HG03066 (cell line): ENCODE results near the gene ENOX1.
"Not testable (repeated sequence)": the region's sequence is repeated elsewhere in the genome, so short reads cannot be mapped to it uniquely, and the experiment has no call there.

Source experiments
- ATAC-seq: cut with Tn5 transposase; IDR thresholded peaks from one replicate; pipeline ENCODE4 v1.9.1; 2021; ENCODE audit warnings: low read depth; ENCODE audit not compliant: unreplicated experiment

Gene ENOX1

DNA sequence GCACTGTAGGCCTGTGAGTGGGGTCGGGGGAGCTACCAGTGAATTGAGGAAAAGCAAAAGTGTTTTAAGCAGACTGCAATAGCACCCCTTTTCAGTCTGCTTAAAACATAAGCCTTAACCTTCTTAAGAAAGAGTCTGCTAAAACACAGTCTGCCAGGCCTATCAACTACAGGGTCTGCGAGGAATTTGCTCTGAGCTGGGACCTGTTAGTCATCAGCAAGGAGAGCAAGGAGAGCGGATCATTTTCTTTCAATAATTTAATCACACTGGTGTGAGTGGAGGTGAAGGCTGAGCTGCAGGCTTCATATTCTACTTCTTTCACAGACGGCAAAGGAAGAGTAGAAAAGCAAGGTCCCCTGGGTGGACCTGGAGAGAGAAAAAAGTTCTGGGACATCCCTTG, 342.7 kb downstream of the ENOX1 start:
- no peak for ATAC-seq

DNA sequence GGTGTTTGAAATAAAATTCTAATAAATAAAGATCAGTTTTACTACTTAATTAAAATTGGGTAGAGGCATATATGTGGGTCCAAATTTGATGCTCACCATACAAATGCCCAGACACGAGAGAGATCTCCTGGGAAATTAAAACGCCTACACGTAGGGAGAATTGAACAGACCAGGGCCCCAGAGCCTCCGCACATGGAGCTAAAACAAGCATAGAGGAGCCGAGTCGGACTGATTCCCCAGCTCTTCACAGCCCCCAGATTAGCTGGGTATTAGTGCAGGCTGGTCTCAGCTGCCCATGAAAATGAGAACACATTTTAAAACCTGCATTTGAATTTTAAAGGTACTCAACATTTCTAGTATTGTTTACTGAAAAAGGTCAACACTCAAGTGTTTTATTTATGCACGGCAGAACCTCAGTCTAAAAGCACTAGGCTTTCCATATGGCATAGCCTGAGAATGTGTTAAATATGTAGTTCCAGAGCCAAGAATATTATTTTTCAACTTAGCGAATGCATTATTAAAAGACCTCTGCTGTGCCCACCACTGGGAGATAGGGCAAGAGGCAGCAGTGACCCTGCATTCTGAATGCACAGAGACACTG, 344.8 kb downstream of the ENOX1 start:
- no peak for ATAC-seq

DNA sequence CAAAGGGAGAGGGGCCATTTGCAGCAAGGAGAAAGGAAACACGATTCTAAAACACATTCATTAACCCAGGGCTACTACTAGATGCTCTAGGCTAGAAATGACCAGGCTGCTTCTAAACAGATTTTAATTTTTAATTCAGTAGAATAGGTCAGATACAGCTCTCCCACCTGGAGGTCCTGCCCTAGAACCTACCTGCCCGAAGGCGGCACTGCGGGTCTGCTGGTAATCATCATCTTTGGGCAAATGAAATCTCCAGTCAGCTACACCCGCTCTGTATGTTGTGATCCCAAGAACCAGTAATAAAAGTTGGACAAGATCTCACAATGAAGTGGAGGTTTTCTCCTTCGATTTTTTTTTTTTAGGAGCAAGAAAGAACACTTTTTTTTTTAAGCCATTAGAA, 345.3 kb downstream of the ENOX1 start:
- ATAC-seq: no peak

DNA sequence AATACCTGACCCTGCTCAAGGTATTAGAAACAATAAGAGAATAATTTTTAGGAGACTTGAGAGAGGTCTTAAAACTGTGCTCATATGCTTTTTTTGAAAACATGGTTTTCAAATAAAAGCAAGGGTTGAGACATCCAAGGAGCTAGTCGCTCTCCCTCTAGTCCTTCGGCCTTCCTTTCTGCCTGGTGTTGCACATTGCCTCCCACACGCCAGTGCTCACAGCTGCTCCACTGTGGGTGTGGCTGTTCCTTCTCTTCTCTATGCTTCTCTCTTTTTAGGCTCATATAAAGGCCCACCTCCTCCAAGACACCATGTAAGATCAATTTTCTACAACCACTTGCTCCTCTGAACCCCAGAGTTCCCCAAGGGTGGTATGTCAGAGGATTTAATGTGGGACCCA, 352.6 kb downstream of the ENOX1 start:
- ATAC-seq: no peak

GRCh38 chr13:43433691-43434141, 353.1 kb downstream of the ENOX1 start:
- ATAC-seq: no peak

- no peak for ATAC-seq
These were observed 353.8 kb downstream of the ENOX1 start for GRCh38 chr13:43432958-43433357.

- ATAC-seq: no peak
These were observed 354.9 kb downstream of the ENOX1 start for GRCh38 chr13:43431841-43432240.

DNA sequence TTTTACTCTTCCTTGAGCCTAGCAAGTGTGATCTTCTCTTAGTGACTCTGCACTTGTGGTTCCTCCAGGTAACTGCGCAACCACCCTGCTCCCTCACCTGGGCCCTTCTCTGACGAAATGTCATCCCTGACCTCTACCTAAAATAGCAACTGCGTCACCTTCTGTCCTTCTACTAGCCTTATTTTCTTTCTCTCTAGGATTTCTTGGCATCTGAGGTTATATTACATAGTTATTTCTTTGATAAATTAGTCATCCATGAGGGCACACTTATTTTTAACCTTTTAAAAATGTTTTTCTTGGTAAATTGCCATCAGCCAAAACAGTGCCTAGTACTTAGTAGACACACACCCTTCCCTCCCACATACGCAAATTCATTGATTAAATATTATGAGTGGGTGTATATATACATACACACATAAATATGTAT, 355.5 kb downstream of the ENOX1 start:
- no peak for ATAC-seq

DNA sequence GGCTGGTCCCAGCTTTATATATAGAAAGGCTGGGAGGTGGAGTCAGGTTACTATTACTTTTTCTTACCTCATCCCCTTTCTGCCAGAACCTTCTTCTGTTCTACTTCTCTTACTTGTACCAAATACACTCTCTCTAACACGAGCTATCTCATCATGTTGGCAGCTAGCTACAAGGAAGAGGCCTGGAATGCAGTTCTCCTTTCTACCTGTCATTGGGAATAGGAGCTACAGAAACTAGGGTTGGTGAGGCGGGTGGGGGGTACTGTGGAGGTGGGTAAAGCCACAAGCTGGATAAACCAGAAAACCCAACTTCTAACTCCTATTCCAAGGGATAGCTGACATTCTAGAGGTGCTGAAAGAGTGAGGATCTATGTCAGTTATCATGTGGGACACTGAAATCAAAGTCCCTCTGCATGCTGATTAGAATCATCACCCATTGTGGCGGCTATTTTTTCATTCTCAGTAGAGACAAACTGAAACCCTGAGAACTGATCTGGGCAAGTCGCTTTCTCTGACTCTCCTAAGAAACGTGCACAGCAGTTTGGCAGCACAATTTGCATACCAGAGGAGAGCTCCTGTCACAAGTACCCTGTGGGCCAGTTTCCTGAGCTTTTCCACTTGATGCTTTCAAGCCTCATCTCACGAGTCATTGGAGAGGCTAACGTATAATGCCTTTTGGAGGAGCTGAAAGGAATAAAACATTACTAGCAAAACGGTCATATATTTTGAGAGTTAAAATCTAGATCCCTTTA, 358.1 kb downstream of the ENOX1 start:
- ATAC-seq: no peak

DNA sequence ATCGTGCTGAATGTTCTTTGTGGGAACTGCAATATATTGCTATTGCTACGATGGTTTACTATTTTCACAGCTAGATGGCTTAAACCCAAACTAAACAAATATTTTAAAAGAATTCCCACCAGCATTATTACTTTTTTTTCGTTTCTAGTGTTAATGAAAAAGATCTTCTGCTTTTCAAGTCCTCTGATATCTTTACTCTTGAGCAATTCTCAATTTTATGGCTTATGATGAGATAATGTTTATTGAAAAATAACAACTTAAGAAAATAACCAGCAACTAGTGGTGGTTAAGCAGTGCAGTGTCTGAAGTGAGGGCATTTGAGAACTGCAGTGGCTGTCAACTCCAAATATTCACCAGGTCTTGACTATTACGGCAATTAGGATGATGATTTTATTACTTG, 360.4 kb downstream of the ENOX1 start:
- ATAC-seq: no peak

- ATAC-seq: no peak
These were observed 361.5 kb downstream of the ENOX1 start for GRCh38 chr13:43425234-43425633.

DNA sequence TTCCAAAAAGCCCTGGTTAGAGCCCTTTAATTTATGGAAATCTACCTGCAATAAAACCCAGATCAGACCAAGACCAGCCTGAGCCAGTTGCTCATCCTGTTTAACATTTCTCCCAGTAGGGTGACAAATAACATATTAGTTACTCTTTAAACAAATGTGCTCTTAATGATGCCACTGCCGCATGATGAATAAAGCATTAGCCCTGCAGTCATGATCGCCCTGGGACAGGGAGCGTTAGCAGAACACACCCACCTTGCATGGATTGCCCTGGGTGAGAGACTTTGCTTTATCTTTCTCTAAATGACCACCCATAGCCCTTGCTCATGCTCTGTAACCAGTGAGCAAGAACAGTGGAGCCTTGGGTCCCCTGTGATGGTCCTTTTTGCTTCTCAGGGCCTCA, 362.4 kb downstream of the ENOX1 start:
- no peak for ATAC-seq

- ATAC-seq: no peak
These were observed 364.7 kb downstream of the ENOX1 start for GRCh38 chr13:43422116-43422515.

- not testable (repeated sequence) for ATAC-seq
These were observed 369.9 kb downstream of the ENOX1 start for GRCh38 chr13:43416842-43417241.

GRCh38 chr13:43416408-43416807, 370.4 kb downstream of the ENOX1 start:
- ATAC-seq: not testable (repeated sequence)

DNA sequence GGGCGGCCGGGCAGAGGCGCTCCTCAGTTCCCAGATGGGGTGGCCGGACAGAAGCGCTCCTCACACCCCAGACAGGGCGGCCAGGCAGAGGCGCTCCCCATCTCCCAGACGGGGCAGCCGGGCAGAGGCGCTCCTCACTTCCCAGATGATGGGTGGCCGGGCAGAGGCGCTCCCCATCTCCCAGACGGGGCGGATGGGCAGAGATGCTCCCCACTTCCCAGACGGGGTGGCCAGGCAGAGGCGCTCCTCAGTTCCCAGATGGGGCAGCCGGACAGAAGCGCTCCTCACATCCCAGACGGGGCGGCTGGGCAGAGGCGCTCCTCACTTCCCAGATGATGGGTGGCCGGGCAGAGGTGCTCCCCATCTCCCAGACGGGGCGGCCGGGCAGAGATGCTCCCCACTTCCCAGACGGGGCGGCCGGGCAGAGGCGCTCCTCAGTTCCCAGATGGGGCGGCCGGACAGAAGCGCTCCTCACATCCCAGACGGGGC, 370.8 kb downstream of the ENOX1 start:
- not testable (repeated sequence) for ATAC-seq

DNA sequence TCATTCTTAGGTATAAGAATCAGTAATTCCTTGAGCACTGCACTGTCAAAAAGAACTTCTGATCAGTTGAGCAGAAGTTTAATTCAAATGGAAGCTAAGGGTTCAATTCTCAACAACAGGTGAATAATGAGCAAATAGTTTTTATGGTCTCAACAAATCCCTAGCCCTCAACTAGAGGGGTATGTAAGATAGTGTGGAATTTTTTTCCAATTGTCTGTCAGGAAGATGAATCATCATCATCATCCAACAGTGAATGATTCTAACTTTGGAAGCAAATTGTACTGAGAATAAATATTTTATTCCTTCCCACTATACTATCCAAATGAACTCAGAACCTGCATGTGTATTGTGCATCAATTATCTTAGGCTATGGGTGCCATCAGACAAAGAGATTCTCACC, 372.7 kb downstream of the ENOX1 start:
- ATAC-seq: no peak

DNA sequence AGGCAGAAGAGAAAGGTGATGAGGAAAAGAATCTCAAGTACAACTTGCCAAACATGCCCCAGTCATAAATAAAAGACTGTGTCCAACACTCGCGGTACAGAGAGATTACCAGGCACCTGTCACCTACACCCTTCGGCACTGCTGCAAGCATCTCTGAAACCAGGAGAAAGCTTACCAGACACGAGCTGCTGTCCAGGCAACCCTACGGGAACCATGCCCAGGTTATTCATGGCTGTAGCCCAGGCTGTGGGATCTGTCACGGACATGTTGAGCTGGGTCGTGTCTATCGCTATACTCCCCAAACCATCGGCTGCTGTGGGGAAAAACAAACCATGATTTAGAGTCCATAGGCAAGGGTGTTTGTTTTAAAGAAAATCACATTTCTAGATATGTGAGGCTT, 375.0 kb downstream of the ENOX1 start:
- no peak for ATAC-seq

DNA sequence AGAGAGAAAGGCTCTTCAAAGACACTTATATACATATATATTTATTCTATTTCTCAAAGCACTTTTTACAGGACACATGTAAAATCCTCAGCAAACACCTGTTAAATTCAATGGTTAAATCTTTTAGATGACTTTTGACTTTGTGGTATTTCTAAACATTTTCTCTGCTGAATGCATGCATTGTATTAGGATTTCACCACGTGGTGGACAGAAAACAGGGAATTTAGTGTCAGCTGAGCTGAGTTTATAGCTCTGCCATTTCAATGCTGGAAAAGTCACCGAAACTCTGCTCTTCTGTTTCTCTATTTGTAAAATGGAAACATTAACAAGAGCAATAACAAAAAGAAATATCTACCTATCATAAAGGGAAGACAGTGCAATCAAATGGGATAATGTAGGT, 375.6 kb downstream of the ENOX1 start:
- ATAC-seq: no peak

GRCh38 chr13:43408274-43408673, 378.5 kb downstream of the ENOX1 start:
- no peak for ATAC-seq

GRCh38 chr13:43407023-43407581, 379.7 kb downstream of the ENOX1 start:
- ATAC-seq: no peak

- no peak for ATAC-seq
These were observed 381.3 kb downstream of the ENOX1 start for GRCh38 chr13:43405457-43405856.
